ENCODE measurements around the gene BTBD9. TPM values are rescaled to one million over a fixed set of nuclear protein-coding genes. Genes with fewer than 3 reads are reported as not detected.

BTBD9 gene
- total RNA-seq, 1 experiment from 2014 or later = 10.8 TPM

GRCh38 chr6:38179300-38179699, 460.4 kb downstream of the BTBD9 start:
- intact Hi-C loops (cut with micrococcal nuclease; ENCODE audit: unreplicated experiment) = no loop called here
- no TSS peak for BruUV-seq (replicated peaks)
- Histone ChIP-seq H4K20me1 (ENCODE audit: insufficient read depth) (no peaks in the 10 kb centered on the region), H3F3A (ENCODE audit: insufficient read depth, low read depth) (no peaks in the 10 kb centered on the region), H3K4me1 (replicated peaks; ENCODE audit: insufficient read depth) (no peaks in the 10 kb centered on the region), H3K9me3 (ENCODE audit: insufficient read depth, low read depth) (no peaks in the 10 kb centered on the region), H3K79me2 (ENCODE audit: low read depth) (no peaks in the 10 kb centered on the region), H3K4me3 (no peak overlapping the region), H3K27me3 (ENCODE audit: insufficient read depth, low read depth) (no peaks in the 10 kb centered on the region), H3K36me3 (ENCODE audit: low read depth) (no peaks in the 10 kb centered on the region), H3K27ac (no peak overlapping the region), H3K4me2 (no peak overlapping the region), H2AFZ (no peak overlapping the region), H3K9me2 (ENCODE audit: insufficient read depth) (no peaks in the 10 kb centered on the region)
- TF ChIP-seq CTCF (conservative IDR thresholded peaks at IDR 0.05) (no peak), EZH2 (IDR thresholded peaks at IDR 0.05; ENCODE audit: low read depth) (no peak)
- CTCF ChIA-PET = no interaction called here
- POLR2A ChIA-PET (ENCODE audit: unreplicated experiment) = no interaction called here
- no peak for DNase-seq

GRCh38 chr6:38178584-38178886, 461.2 kb downstream of the BTBD9 start:
- Histone ChIP-seq H3F3A (ENCODE audit: insufficient read depth, low read depth) (no peaks in the 10 kb centered on the region), H3K4me1 (replicated peaks; ENCODE audit: insufficient read depth) (no peaks in the 10 kb centered on the region), H3K4me2 (no peak overlapping the region), H4K20me1 (ENCODE audit: insufficient read depth) (no peaks in the 10 kb centered on the region), H3K27me3 (ENCODE audit: insufficient read depth, low read depth) (no peaks in the 10 kb centered on the region), H3K9me2 (ENCODE audit: insufficient read depth) (no peaks in the 10 kb centered on the region), H3K36me3 (ENCODE audit: low read depth) (no peaks in the 10 kb centered on the region), H2AFZ (no peak overlapping the region), H3K4me3 (no peak overlapping the region), H3K79me2 (ENCODE audit: low read depth) (no peaks in the 10 kb centered on the region), H3K27ac (no peak overlapping the region), H3K9me3 (ENCODE audit: insufficient read depth, low read depth) (no peaks in the 10 kb centered on the region)
- intact Hi-C loops (cut with micrococcal nuclease; ENCODE audit: unreplicated experiment) = no loop called here
- DNase-seq = no peak
- CTCF ChIA-PET = interaction anchor here (0.6 to 0.7 kb wide), 2 partner anchors 133 to 595 kb away, joined by 7 to 8 read pairs; no protein-coding TSS in a partner anchor
- POLR2A ChIA-PET (ENCODE audit: unreplicated experiment) = no interaction called here
- TF ChIP-seq CTCF (conservative IDR thresholded peaks at IDR 0.05) = no peak
- TF ChIP-seq EZH2 (IDR thresholded peaks at IDR 0.05; ENCODE audit: low read depth) = no peak
- BruUV-seq (replicated peaks) = no TSS peak

- no peaks in the 10 kb centered on the region for H3K4me1 ChIP-seq (replicated peaks; ENCODE audit: insufficient read depth)
- H3K9me3 ChIP-seq (ENCODE audit: insufficient read depth, low read depth) = no peaks in the 10 kb centered on the region
- no peak for DNase-seq
- H3K36me3 ChIP-seq (ENCODE audit: low read depth) = no peaks in the 10 kb centered on the region
- TF ChIP-seq EZH2 (IDR thresholded peaks at IDR 0.05; ENCODE audit: low read depth) = no peak
- TF ChIP-seq CTCF (conservative IDR thresholded peaks at IDR 0.05) = no peak
- intact Hi-C loops (cut with micrococcal nuclease; ENCODE audit: unreplicated experiment) = no loop called here
- H3K4me2 ChIP-seq = no peak overlapping the region
- H3K4me3 ChIP-seq = no peak overlapping the region
- ChIA-PET POLR2A (ENCODE audit: unreplicated experiment) (interaction anchor here (0.8 kb wide), 1 partner anchor 80 kb away, joined by 28 read pairs; no protein-coding TSS in a partner anchor), CTCF (interaction anchor here (0.6 to 0.7 kb wide), 3 partner anchors 132 to 1783 kb away, joined by 3 to 8 read pairs (median 7); no protein-coding TSS in a partner anchor)
- H3K9me2 ChIP-seq (ENCODE audit: insufficient read depth) = no peaks in the 10 kb centered on the region
- no peak overlapping the region for H2AFZ ChIP-seq
- no peaks in the 10 kb centered on the region for H4K20me1 ChIP-seq (ENCODE audit: insufficient read depth)
- no peaks in the 10 kb centered on the region for H3F3A ChIP-seq (ENCODE audit: insufficient read depth, low read depth)
- no peaks in the 10 kb centered on the region for H3K27me3 ChIP-seq (ENCODE audit: insufficient read depth, low read depth)
- no peak overlapping the region for H3K27ac ChIP-seq
- no peaks in the 10 kb centered on the region for H3K79me2 ChIP-seq (ENCODE audit: low read depth)
- no TSS peak for BruUV-seq (replicated peaks)
These were observed 461.7 kb downstream of the BTBD9 start for GRCh38 chr6:38177882-38178583.

All from PC-9 (cell line).